K562 (cell line): Measurements from ENCODE around the gene PRSS27. TPM values are rescaled to one million over a fixed set of nuclear protein-coding genes. Genes with fewer than 3 reads are reported as not detected.
A peak's percentile ranks its signal among the peaks of the same experiment; 100 is the strongest.

ENCODE experiments used
- ARID4B ChIP-seq: sonication (generic); formaldehyde crosslinking; IDR thresholded peaks from 2 replicates; pipeline ENCODE4 v1.8.0; 2022; ENCODE audit warnings: mild to moderate bottlenecking, missing genetic modification reagents
- BCOR ChIP-seq: fragments of 450-650 bp; IDR thresholded peaks from 2 replicates; pipeline ENCODE4 v1.6.1; 2016
- BHLHE40 ChIP-seq: IDR thresholded peaks from 2 replicates; pipeline ENCODE4 v1.6.1; 2011; ENCODE audit warnings: low read length, improper control_type of control experiment
- CHAMP1 ChIP-seq: fragments of 450-650 bp; IDR thresholded peaks from 2 replicates; pipeline ENCODE4 v1.6.1; 2016; ENCODE audit warnings: mild to moderate bottlenecking
- DMBX1 ChIP-seq: fragments of 250-450 bp; sonication (Bioruptor Pico); IDR thresholded peaks from 2 replicates; pipeline ENCODE4 v1.8.0; 2022; ENCODE audit warnings: inconsistent platforms, mild to moderate bottlenecking, moderate library complexity, borderline replicate concordance
- EHMT2 ChIP-seq: fragments of 450-650 bp; IDR thresholded peaks from 2 replicates; pipeline ENCODE4 v1.6.1; 2018; ENCODE audit warnings: antibody characterized with exemption
- ILF3 ChIP-seq: fragments of 450-650 bp; IDR thresholded peaks from 2 replicates; pipeline ENCODE4 v1.6.1; 2018; ENCODE audit warnings: antibody characterized with exemption, mild to moderate bottlenecking, moderate library complexity, borderline replicate concordance
- LARP7 ChIP-seq: fragments of 450-650 bp; IDR thresholded peaks from 2 replicates; pipeline ENCODE4 v1.6.1; 2016
- NELFE ChIP-seq: IDR thresholded peaks from 2 replicates; pipeline ENCODE4 v1.6.1; 2011; ENCODE audit warnings: mild to moderate bottlenecking; ENCODE audit not compliant: insufficient read depth, insufficient read length
- SP1 ChIP-seq: sonication (generic); formaldehyde crosslinking; IDR thresholded peaks from 2 replicates; pipeline ENCODE4 v1.8.1; 2022; ENCODE audit warnings: mild to moderate bottlenecking, missing genetic modification reagents
- XRCC3 ChIP-seq: fragments of 450-650 bp; IDR thresholded peaks from 2 replicates; pipeline ENCODE4 v1.6.1; 2017; ENCODE audit warnings: mild to moderate bottlenecking, moderate library complexity
- ZBTB34 ChIP-seq: fragments of 250-450 bp; sonication (Bioruptor Pico); IDR thresholded peaks from 2 replicates; pipeline ENCODE4 v1.8.0; 2021; ENCODE audit warnings: mild to moderate bottlenecking, moderate library complexity
- ZC3H11A ChIP-seq: IDR thresholded peaks from 2 replicates; pipeline ENCODE4 v1.6.1; 2012; ENCODE audit warnings: low read depth, low read length, improper control_type of control experiment
- ZFP1 ChIP-seq: fragments of 450-650 bp; formaldehyde crosslinking; IDR thresholded peaks from 2 replicates; pipeline ENCODE4 v1.4.0; 2020; ENCODE audit warnings: mild to moderate bottlenecking, mixed read lengths
- ZFPM2 ChIP-seq: fragments of 250-450 bp; sonication (Bioruptor Pico); IDR thresholded peaks from 2 replicates; pipeline ENCODE4 v1.5.1; 2022; ENCODE audit warnings: mild to moderate bottlenecking
- ZNF140 ChIP-seq: fragments of 250-450 bp; sonication (Bioruptor Pico); IDR thresholded peaks from 2 replicates; pipeline ENCODE4 v1.8.0; 2021; ENCODE audit warnings: moderate library complexity, mild to moderate bottlenecking, inconsistent platforms
- ZNF146 ChIP-seq: IDR thresholded peaks from one replicate; pipeline ENCODE4 v1.6.1; 2018; ENCODE audit warnings: missing compliant biosample characterization; ENCODE audit not compliant: unreplicated experiment
- ZNF395 ChIP-seq: fragments of 200-800 bp; sonication (Bioruptor generic); IDR thresholded peaks from 2 replicates; pipeline ENCODE4 v1.6.1; 2017; ENCODE audit warnings: missing genetic modification characterization, missing compliant biosample characterization
- ZNF707 ChIP-seq: fragments of 250-450 bp; sonication (Bioruptor Pico); conservative IDR thresholded peaks from 2 replicates; pipeline ENCODE4 v1.8.0; 2022; ENCODE audit warnings: inconsistent platforms, mild to moderate bottlenecking, moderate library complexity
- polyA plus RNA-seq, 8 experiments: library from polyadenylated mRNA; depleted of rRNA in 4 of 8; stranded (reverse) in 5 of 8; unstranded in 3 of 8; fragments of >200 nt; fragmentation: Nextera tagmentation in 2 of 8; fragmentation: Illumina TruSeq in 1 of 8; extraction: Ambion mirVana in 2 of 8; extraction: Trizol in 1 of 8; gene quantifications; 2 replicates each; pipeline versions ENCODE4 v1.2.1 to v1.2.3, GENCODE V29; 2011 to 2014; ENCODE audit warnings: inconsistent platforms in 1 of 8, missing spikeins in 1 of 8
- total RNA-seq, 7 experiments: library from RNA; depleted of rRNA in 6 of 7; stranded (reverse); fragments of >200 nt in 6 of 7; fragmentation: Illumina TruSeq in 2 of 7; extraction: Trizol in 2 of 7; gene quantifications; 2 replicates each; pipeline versions ENCODE4 v1.2.1 to v1.2.3, GENCODE V29; 2011 to 2021; ENCODE audit warnings: low replicate concordance in 1 of 7

PRSS27 gene
- total and polyA plus RNA-seq, 9 of the 15 experiments (the other 6 are each of a cell fraction or from before 2014, with no cell fraction given), result 0.09 to 0.20 (median 0.17) TPM; not detected in 5

- no peak for TF ChIP-seq ILF3
- no peak for TF ChIP-seq LARP7
- TF ChIP-seq CHAMP1, result no peak
- TF ChIP-seq ZNF707 (CRISPR knock-in tag), result no peak
- TF ChIP-seq ZC3H11A, result no peak
- no peak for TF ChIP-seq ZBTB34 (CRISPR knock-in tag)
- TF ChIP-seq EHMT2, result peak; percentile 81
- no peak for TF ChIP-seq XRCC3
- TF ChIP-seq ARID4B (CRISPR knock-in tag), result no peak; the same call in 1 of the 2 replicates
- TF ChIP-seq DMBX1 (CRISPR knock-in tag), result no peak
- TF ChIP-seq NELFE, result no peak
- no peak for TF ChIP-seq ZNF395
- TF ChIP-seq ZNF146, result no peak
- peak; percentile 88 for TF ChIP-seq BCOR
- peak; percentile 61; the same call in 1 of the 2 replicates for TF ChIP-seq SP1 (CRISPR knock-in tag)
- TF ChIP-seq ZFP1 (CRISPR knock-in tag), result no peak
- no peak for TF ChIP-seq ZFPM2
- TF ChIP-seq ZNF140 (CRISPR knock-in tag), result no peak
- no peak for TF ChIP-seq BHLHE40
These were observed 46.7 kb downstream of the PRSS27 start (continued) for GRCh38 chr16:2673066-2673999.
